IMR-90 (cell line): ENCODE measurements around the gene GARNL3. TPM values are rescaled to one million over a fixed set of nuclear protein-coding genes. Genes with fewer than 3 reads are reported as not detected.

Experiments used
- ATAC-seq: fragments of 200-7000 bp; cut with Tn5 transposase; 2 replicates; pipeline ENCODE4 v1.9.1; 2020; ENCODE audit warnings: low read depth, mild to moderate bottlenecking, moderate library complexity
- BruUV-seq: library from RNA; stranded (reverse); fragments of 400-500 nt; replicated peaks from 2 replicates; lab custom pipeline; 2021; lab: Mats Ljungman, UMichigan
- CTCF ChIA-PET: fragments of 300-600 bp; formaldehyde crosslinking; extraction: SDS; loops from one replicate; lab custom pipeline; 2021; ENCODE audit warnings: antibody characterized with exemption; lab: Yijun Ruan, JAX
- POLR2A ChIA-PET: fragments of 300-600 bp; sonication (Branson Sonifier 250); formaldehyde crosslinking; loops from one replicate; lab custom pipeline; 2022; ENCODE audit warnings: antibody characterized with exemption; ENCODE audit not compliant: unreplicated experiment; lab: Charles Lee
- DNase-seq: peaks from one replicate; pipeline ENCODE4 v3.0.0; 2013
- H2AFZ ChIP-seq: replicated peaks from 2 replicates; pipeline ENCODE3; 2013; ENCODE audit warnings: low read length, mild to moderate bottlenecking; ENCODE audit not compliant: poor library complexity
- H2AK5ac ChIP-seq: 2 replicates; pipeline ENCODE4 v1.6.1; 2013; ENCODE audit warnings: low read depth, low read length, inconsistent platforms
- H2AK9ac ChIP-seq: replicated peaks from 2 replicates; pipeline ENCODE3; 2013; ENCODE audit warnings: mild to moderate bottlenecking, low read depth, low read length, moderate library complexity; ENCODE audit not compliant: poor library complexity
- H2BK120ac ChIP-seq: 2 replicates; pipeline ENCODE4 v1.6.1; 2013; ENCODE audit warnings: low read depth, low read length, inconsistent platforms
- H2BK15ac ChIP-seq: 3 replicates; pipeline ENCODE4 v1.6.1; 2013; ENCODE audit warnings: low read depth, low read length, inconsistent platforms
- H2BK20ac ChIP-seq: 2 replicates; pipeline ENCODE4 v1.6.1; 2013; ENCODE audit warnings: low read depth, mild to moderate bottlenecking, inconsistent platforms, low read length, moderate library complexity
- H2BK5ac ChIP-seq: 2 replicates; pipeline ENCODE4 v1.6.1; 2013; ENCODE audit warnings: mild to moderate bottlenecking, low read depth, low read length, inconsistent platforms; ENCODE audit not compliant: poor library complexity, severe bottlenecking
- H3K14ac ChIP-seq: replicated peaks from 2 replicates; pipeline ENCODE4 v1.6.1; 2013; ENCODE audit warnings: low read depth, low read length, inconsistent platforms
- H3K18ac ChIP-seq: 2 replicates; pipeline ENCODE4 v1.6.1; 2013; ENCODE audit warnings: low read depth, low read length, control low read depth
- H3K23ac ChIP-seq: 2 replicates; pipeline ENCODE4 v1.6.1; 2013; ENCODE audit warnings: low read depth, low read length, inconsistent platforms
- H3K27ac ChIP-seq: 2 replicates; pipeline ENCODE4 v1.5.1; 2013; ENCODE audit warnings: mild to moderate bottlenecking, control low read depth, low read length; ENCODE audit not compliant: insufficient read depth
- H3K27me3 ChIP-seq: 2 replicates; pipeline ENCODE4 v1.6.1; 2013; ENCODE audit warnings: low read length; ENCODE audit not compliant: control insufficient read depth, insufficient read depth
- H3K36me3 ChIP-seq: 2 replicates; pipeline ENCODE4 v1.6.1; 2013; ENCODE audit warnings: low read length, mixed read lengths; ENCODE audit not compliant: control insufficient read depth, insufficient read depth
- H3K4ac ChIP-seq: 2 replicates; pipeline ENCODE4 v1.6.1; 2013; ENCODE audit warnings: low read depth, low read length, inconsistent platforms
- H3K4me1 ChIP-seq: 2 replicates; pipeline ENCODE4 v1.6.1; 2013; ENCODE audit warnings: low read length, mixed read lengths; ENCODE audit not compliant: control insufficient read depth, insufficient read depth
- H3K4me2 ChIP-seq: 2 replicates; pipeline ENCODE4 v1.6.1; 2013; ENCODE audit warnings: low read depth, mild to moderate bottlenecking, control low read depth, low read length, moderate library complexity
- H3K4me3 ChIP-seq: 2 replicates; pipeline ENCODE4 v1.5.1; 2013; ENCODE audit warnings: low read depth, mild to moderate bottlenecking, control low read depth, low read length, moderate library complexity; ENCODE audit not compliant: insufficient read depth
- H3K56ac ChIP-seq: 2 replicates; pipeline ENCODE4 v1.6.1; 2013; ENCODE audit warnings: low read length, inconsistent platforms; ENCODE audit not compliant: insufficient read depth; ENCODE audit errors: extremely low read depth
- H3K79me1 ChIP-seq, 2 experiments: 2 replicates each; pipeline ENCODE4 v1.6.1; 2013; ENCODE audit warnings: low read length in 2 of 2, inconsistent platforms in 1 of 2, low read depth in 1 of 2
- H3K9ac ChIP-seq: 2 replicates; pipeline ENCODE4 v1.6.1; 2013; ENCODE audit warnings: low read depth, low read length, control low read depth
- H3K9me1 ChIP-seq: 2 replicates; pipeline ENCODE4 v1.6.1; 2013; ENCODE audit warnings: low read length, inconsistent platforms; ENCODE audit not compliant: insufficient read depth
- H3K9me3 ChIP-seq: 2 replicates; pipeline ENCODE4 v1.6.1; 2013; ENCODE audit warnings: low read length; ENCODE audit not compliant: control insufficient read depth, insufficient read depth
- H4K20me1 ChIP-seq: 2 replicates; pipeline ENCODE4 v1.6.1; 2013; ENCODE audit warnings: low read length, inconsistent platforms; ENCODE audit not compliant: insufficient read depth
- H4K5ac ChIP-seq: 2 replicates; pipeline ENCODE4 v1.6.1; 2013; ENCODE audit warnings: mild to moderate bottlenecking, low read depth, low read length, control low read depth
- H4K8ac ChIP-seq, 2 experiments: 2 replicates each; pipeline ENCODE4 v1.6.1; 2013; ENCODE audit warnings: low read depth in 2 of 2, low read length in 2 of 2, control low read depth in 1 of 2, inconsistent platforms in 1 of 2
- H4K91ac ChIP-seq: 2 replicates; pipeline ENCODE4 v1.6.1; 2013; ENCODE audit warnings: low read depth, low read length, inconsistent platforms; ENCODE audit not compliant: insufficient read depth
- BHLHE40 ChIP-seq: fragments of 150-350 bp; IDR thresholded peaks from 2 replicates; pipeline ENCODE4 v1.6.1; 2016; ENCODE audit warnings: mild to moderate bottlenecking, low read depth, low read length
- CEBPB ChIP-seq: IDR thresholded peaks from 2 replicates; pipeline ENCODE4 v1.6.1; 2012; ENCODE audit warnings: low read depth, low read length, improper control_type of control experiment
- CHD1 ChIP-seq: IDR thresholded peaks from 2 replicates; pipeline ENCODE4 v1.6.1; 2012; ENCODE audit warnings: low read depth, low read length, improper control_type of control experiment
- CTCF ChIP-seq: conservative IDR thresholded peaks from 2 replicates; pipeline ENCODE4 v1.5.1; 2012; ENCODE audit warnings: mild to moderate bottlenecking, low read depth, low read length, improper control_type of control experiment
- ELK1 ChIP-seq: fragments of 150-350 bp; IDR thresholded peaks from 2 replicates; pipeline ENCODE4 v1.6.1; 2016; ENCODE audit warnings: low read depth, mild to moderate bottlenecking, low read length, moderate library complexity, borderline replicate concordance
- FOS ChIP-seq: fragments of 150-350 bp; IDR thresholded peaks from 2 replicates; pipeline ENCODE4 v1.6.1; 2016; ENCODE audit warnings: low read depth, low read length
- MAFK ChIP-seq: IDR thresholded peaks from 2 replicates; pipeline ENCODE4 v1.6.1; 2012; ENCODE audit warnings: low read depth, low read length, improper control_type of control experiment
- MAZ ChIP-seq: IDR thresholded peaks from 2 replicates; pipeline ENCODE4 v1.6.1; 2012; ENCODE audit warnings: low read depth, mild to moderate bottlenecking, low read length, improper control_type of control experiment, moderate library complexity, borderline replicate concordance
- MXI1 ChIP-seq: IDR thresholded peaks from 2 replicates; pipeline ENCODE4 v1.6.1; 2012; ENCODE audit warnings: low read depth, mild to moderate bottlenecking, low read length, moderate library complexity, borderline replicate concordance
- NFE2L2 ChIP-seq: fragments of 150-350 bp; IDR thresholded peaks from 2 replicates; pipeline ENCODE4 v1.6.1; 2016; ENCODE audit warnings: low read depth, mild to moderate bottlenecking, low read length
- POLR2A ChIP-seq: IDR thresholded peaks from 2 replicates; pipeline ENCODE4 v1.6.1; 2012; ENCODE audit warnings: mild to moderate bottlenecking, low read depth, low read length
- RAD21 ChIP-seq: IDR thresholded peaks from 2 replicates; pipeline ENCODE4 v1.6.1; 2012; ENCODE audit warnings: low read length, improper control_type of control experiment
- RCOR1 ChIP-seq: IDR thresholded peaks from 2 replicates; pipeline ENCODE4 v1.6.1; 2012; ENCODE audit warnings: mild to moderate bottlenecking, low read length, improper control_type of control experiment; ENCODE audit not compliant: insufficient replicate concordance
- RFX5 ChIP-seq: IDR thresholded peaks from 2 replicates; pipeline ENCODE4 v1.8.0; 2012; ENCODE audit warnings: low read depth, mild to moderate bottlenecking, low read length, moderate library complexity
- SMC3 ChIP-seq: fragments of 150-350 bp; IDR thresholded peaks from 2 replicates; pipeline ENCODE4 v1.6.1; 2016; ENCODE audit warnings: low read depth, mild to moderate bottlenecking, antibody characterized with exemption, low read length, moderate library complexity
- WGBS, 2 experiments: methylation state at CpG; one replicate each; pipeline versions ENCODE4 v1.1.5 to v1.1.7; 2013; ENCODE audit warnings: missing lambda C conversion rate in 2 of 2; ENCODE audit not compliant: insufficient read length in 1 of 2; ENCODE audit errors: extremely low coverage in 2 of 2; 5-methylcytosine and 5-hydroxymethylcytosine counted together
- dilution Hi-C: fragments of 300-500 bp; cut with HindIII; formaldehyde crosslinking; loops from one replicate; pipeline ENCODE4 v1.14.3; 2018; ENCODE audit warnings: low sequenced_read_pairs; ENCODE audit not compliant: unreplicated experiment
- in situ Hi-C: fragments of 300-500 bp; cut with MboI; formaldehyde crosslinking; loops from 3 replicates; pipeline ENCODE4 v1.14.3; 2019; ENCODE audit warnings: low sequenced_read_pairs, inconsistent platforms, mixed read lengths
- intact Hi-C: fragments of 100-400 bp; cut with micrococcal nuclease; formaldehyde crosslinking; loops from 2 replicates; pipeline ENCODE4 v1.10.0; 2022
- polyA plus RNA-seq, 3 experiments: library from polyadenylated mRNA; depleted of rRNA; stranded (reverse); fragments of >200 nt; gene quantifications; 2 replicates each; pipeline ENCODE4 v1.2.3, GENCODE V29; 2012; ENCODE audit warnings: low replicate concordance in 1 of 3
- total RNA-seq: library from RNA; depleted of rRNA; stranded (reverse); fragments of >200 nt; gene quantifications from 2 replicates; pipeline ENCODE4 v1.2.3, GENCODE V29; 2012
- TF ChIP-seq, protein P1 (sequence below): fragments of 150-350 bp; IDR thresholded peaks from 2 replicates; pipeline ENCODE4 v1.6.1; 2017; ENCODE audit warnings: mild to moderate bottlenecking, antibody characterized with exemption, low read length, low read depth

The GARNL3 gene
- total and polyA plus RNA-seq, 2 of the 4 experiments (the other 2 are of a cell fraction): 1.9 to 5.0 TPM

GRCh38 chr9:127283917-127284497 lies 19.4 kb downstream of the GARNL3 start:
- TF ChIP-seq RAD21: peak; percentile 44
- TF ChIP-seq MXI1: no peak
- TF ChIP-seq CEBPB: no peak
- TF ChIP-seq FOS: no peak
- TF ChIP-seq, protein P1, sequence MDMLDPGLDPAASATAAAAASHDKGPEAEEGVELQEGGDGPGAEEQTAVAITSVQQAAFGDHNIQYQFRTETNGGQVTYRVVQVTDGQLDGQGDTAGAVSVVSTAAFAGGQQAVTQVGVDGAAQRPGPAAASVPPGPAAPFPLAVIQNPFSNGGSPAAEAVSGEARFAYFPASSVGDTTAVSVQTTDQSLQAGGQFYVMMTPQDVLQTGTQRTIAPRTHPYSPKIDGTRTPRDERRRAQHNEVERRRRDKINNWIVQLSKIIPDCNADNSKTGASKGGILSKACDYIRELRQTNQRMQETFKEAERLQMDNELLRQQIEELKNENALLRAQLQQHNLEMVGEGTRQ: no peak
- peak; percentile 48 for TF ChIP-seq CTCF
- peak; percentile 42; the same call in 1 of the 2 replicates for TF ChIP-seq SMC3
- TF ChIP-seq POLR2A: no peak
- no peak for TF ChIP-seq MAZ
- TF ChIP-seq NFE2L2: no peak
- TF ChIP-seq RCOR1: no peak
- no peak for TF ChIP-seq RFX5
- no peak for TF ChIP-seq BHLHE40
- TF ChIP-seq ELK1: no peak
- TF ChIP-seq MAFK: no peak
- no peak for TF ChIP-seq CHD1
- ATAC-seq (peak; percentile 80), DNase-seq (peak; percentile 51)
- H3K9ac ChIP-seq: no peak overlapping the region
- BruUV-seq: no TSS peak
- WGBS, 2 experiments: no CpG with 5 or more reads among the region's 2 CpGs
- no peak overlapping the region for H4K8ac ChIP-seq
- H3K4me1 ChIP-seq: peaks cover 2% of the 10 kb centered on the region; the same call in 1 of the 2 replicates
- no peaks in the 10 kb centered on the region for H3K9me1 ChIP-seq
- ChIA-PET CTCF (interaction anchor here (0.6 to 1.4 kb wide), 5 partner anchors 8 to 137 kb away, joined by 3 to 4 read pairs (median 3); no protein-coding TSS in a partner anchor), POLR2A (no interaction called here)
- H3K18ac ChIP-seq: no peak overlapping the region
- no peak overlapping the region for H3K14ac ChIP-seq
- H3K23ac ChIP-seq: no peak overlapping the region
- no peak overlapping the region for H3K27ac ChIP-seq
- no peak overlapping the region for H2AK9ac ChIP-seq
- H3K79me1 ChIP-seq: no peaks in the 10 kb centered on the region
- H3K36me3 ChIP-seq: no peaks in the 10 kb centered on the region
- H3K4me2 ChIP-seq: no peak overlapping the region
- H3K56ac ChIP-seq: no peak overlapping the region
- H2BK20ac ChIP-seq: no peak overlapping the region
- no peak overlapping the region for H3K4ac ChIP-seq
- H2BK15ac ChIP-seq: no peak overlapping the region
- H2AK5ac ChIP-seq: no peak overlapping the region
- dilution Hi-C loops (no loop called here), intact Hi-C loops (loop anchor here (10.0 kb wide), 1 partner anchor 111 kb away; the partner anchor contains the start of gene SLC2A8), in situ Hi-C loops (no loop called here)
- H2BK5ac ChIP-seq: no peak overlapping the region
- no peaks in the 10 kb centered on the region; the same call in 1 of the 2 replicates for H3K27me3 ChIP-seq
- H3K4me3 ChIP-seq: no peak overlapping the region
- H3K9me3 ChIP-seq: no peaks in the 10 kb centered on the region
- no peaks in the 10 kb centered on the region for H4K20me1 ChIP-seq
- no peak overlapping the region for H2BK120ac ChIP-seq
- no peak overlapping the region for H4K91ac ChIP-seq
- H4K5ac ChIP-seq: no peak overlapping the region
- H2AFZ ChIP-seq: no peak overlapping the region
